Measurements from ENCODE around the gene CACNB2.
"Not testable (repeated sequence)": the region's sequence is repeated elsewhere in the genome, so short reads cannot be mapped to it uniquely, and the experiment has no call there.

GRCh38 chr10:18156797-18157196, 16.6 kb downstream of the CACNB2 start:
- not testable (repeated sequence) for TF ChIP-seq EP300 (IDR thresholded peaks at IDR 0.05)
- TF ChIP-seq, protein P1, sequence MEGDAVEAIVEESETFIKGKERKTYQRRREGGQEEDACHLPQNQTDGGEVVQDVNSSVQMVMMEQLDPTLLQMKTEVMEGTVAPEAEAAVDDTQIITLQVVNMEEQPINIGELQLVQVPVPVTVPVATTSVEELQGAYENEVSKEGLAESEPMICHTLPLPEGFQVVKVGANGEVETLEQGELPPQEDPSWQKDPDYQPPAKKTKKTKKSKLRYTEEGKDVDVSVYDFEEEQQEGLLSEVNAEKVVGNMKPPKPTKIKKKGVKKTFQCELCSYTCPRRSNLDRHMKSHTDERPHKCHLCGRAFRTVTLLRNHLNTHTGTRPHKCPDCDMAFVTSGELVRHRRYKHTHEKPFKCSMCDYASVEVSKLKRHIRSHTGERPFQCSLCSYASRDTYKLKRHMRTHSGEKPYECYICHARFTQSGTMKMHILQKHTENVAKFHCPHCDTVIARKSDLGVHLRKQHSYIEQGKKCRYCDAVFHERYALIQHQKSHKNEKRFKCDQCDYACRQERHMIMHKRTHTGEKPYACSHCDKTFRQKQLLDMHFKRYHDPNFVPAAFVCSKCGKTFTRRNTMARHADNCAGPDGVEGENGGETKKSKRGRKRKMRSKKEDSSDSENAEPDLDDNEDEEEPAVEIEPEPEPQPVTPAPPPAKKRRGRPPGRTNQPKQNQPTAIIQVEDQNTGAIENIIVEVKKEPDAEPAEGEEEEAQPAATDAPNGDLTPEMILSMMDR (IDR thresholded peaks at IDR 0.05) = not testable (repeated sequence)

All from tibial nerve (tissue), 4 donors.